Stimulated activated CD8-positive, alpha-beta memory T cell treated with anti-CD3 and anti-CD28 coated beads, Interleukin-12 subunit alpha, Interleukin-12 subunit beta, amount 100 ng/mL, for 24 hours (primary cell): ENCODE data around the gene TTYH2.

Source experiments
- DNase-seq: peaks from one replicate; pipeline ENCODE4 v3.0.0-alpha.2; 2020; ENCODE audit errors: extremely low read depth

TTYH2 gene

GRCh38 chr17:74290340-74290739 lies 77.0 kb downstream of the TTYH2 start:
- DNase-seq = no peak

- no peak for DNase-seq
Observed at GRCh38 chr17:74292495-74292894, 79.1 kb downstream of the TTYH2 start.

DNA sequence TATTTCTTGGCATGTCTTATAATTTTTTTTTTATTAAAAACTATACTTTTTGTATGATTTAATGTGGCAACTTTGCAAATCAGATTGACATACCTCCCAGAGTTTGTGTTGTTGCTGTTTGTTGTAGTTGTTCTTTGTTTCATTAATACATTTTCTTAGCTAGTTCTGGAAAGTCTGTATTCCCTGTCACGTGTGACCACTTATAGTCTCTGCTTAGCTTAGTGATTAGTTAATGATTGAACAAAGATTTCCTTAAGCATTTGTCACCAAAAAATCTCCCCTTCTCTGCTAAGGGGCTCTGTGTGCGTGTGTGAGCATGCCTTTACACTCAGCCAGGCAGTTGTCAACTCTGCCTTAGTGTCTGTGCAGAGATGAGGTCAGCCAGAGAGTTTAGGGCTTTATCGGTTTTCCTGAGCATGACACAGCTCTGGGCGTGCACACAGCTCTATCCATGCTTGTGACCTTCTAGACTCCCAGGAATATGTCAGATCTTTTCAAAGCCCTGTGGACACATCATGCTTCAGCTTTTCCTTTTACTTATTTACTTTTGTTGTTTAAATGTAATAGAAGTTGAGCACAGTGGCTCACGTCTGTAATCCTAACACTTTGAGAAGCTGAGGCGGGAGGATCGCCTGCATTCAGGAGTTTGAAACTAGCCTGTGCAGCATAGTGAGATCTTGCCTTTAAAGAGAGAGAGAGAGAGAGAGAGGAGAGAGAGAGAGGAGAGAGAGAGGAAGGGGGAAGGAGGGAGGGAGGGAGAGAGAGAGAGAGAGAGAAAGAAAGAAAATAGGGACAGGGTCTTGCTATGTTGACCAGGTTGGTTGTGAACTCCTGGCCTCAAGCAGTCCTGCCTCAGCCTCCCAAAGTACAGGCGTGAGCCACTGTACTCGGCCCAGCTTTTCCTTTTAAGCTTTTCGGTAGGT lies 82.5 kb downstream of the TTYH2 start:
- DNase-seq = no peak

GRCh38 chr17:74296548-74296936 lies 83.2 kb downstream of the TTYH2 start:
- DNase-seq = no peak

- no peak for DNase-seq
Observed at GRCh38 chr17:74297941-74298340, 84.6 kb downstream of the TTYH2 start.

DNA sequence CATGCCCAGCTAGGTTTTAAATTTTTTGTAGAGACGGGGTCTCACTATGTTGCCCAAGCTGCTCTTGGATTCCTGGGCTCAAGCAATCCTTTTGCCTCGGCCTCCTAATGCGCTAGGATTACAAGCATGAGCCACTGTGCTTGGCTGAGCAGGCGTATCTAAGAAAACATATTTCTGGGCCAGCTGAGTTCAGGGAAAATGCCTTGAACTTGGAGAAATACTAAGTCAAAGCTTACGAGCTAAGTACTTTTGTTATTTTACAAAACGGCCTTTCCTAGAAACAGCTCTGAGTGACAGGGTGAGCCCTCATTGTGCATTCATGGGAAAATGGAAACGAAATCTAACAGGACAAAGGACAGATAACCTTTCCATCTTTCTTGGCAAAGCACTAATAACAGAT lies 85.4 kb downstream of the TTYH2 start:
- no peak for DNase-seq

DNA sequence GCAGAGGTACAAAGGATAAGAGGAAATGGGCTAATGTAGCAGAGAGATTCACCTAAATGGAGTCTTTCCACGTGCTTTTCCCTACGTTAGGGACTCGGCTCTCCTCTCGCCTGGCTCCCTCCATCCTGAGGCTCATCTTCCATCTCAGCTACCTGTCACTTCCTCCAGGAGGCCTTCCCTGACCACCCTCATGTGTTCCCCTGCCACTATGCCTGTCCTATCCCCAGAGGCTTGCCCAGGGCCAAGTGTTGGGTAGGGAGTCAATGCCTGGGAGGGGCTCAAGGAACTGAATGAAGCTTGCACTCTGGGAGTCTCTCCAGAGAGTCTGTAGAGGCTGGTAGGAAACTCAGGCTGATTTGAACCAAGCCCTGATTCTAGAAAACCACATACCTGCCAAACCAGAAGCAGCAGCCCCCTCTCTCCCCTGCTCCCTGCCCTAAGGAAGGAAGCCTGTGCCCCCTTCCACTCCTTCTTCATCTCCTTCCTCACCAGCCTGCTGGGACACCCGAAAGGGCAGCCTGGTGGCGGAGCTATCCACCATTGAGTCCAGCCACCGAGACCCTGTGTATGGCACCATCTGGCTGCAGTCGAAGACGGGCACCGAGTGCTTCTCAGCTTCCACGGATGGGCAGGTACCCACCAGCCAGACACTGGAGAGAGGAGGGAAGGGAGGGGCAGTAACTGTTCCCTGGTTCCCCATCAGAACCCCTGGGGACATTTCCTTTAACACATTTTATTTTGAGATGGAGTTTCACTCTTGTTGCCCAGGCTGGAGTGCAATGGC lies 86.0 kb downstream of the TTYH2 start:
- DNase-seq = no peak

GRCh38 chr17:74303305-74303704 lies 89.9 kb downstream of the TTYH2 start:
- no peak for DNase-seq

DNA sequence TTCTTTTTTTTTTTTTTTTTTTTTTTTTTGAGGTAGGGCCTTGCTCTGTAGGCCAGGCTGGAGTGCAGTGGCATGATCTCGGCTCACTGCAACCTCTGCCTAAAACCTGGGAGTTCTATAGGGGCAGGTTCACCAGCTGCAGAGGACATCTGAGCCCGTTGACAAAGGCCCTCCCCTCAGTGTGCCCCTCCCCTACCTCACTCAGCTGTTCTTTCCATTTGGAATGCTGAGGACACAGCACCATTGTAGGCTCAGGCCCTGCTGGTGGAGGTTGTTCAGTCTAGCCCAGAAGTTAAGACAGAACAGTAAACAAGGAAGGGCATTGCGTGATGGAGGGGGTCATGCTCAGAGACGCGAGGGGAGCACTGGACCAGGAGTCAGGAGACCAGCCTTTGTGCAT lies 90.8 kb downstream of the TTYH2 start:
- no peak for DNase-seq

GRCh38 chr17:74305865-74306654 lies 92.7 kb downstream of the TTYH2 start:
- no peak for DNase-seq

GRCh38 chr17:74307984-74308773 lies 94.8 kb downstream of the TTYH2 start:
- DNase-seq = no peak

DNA sequence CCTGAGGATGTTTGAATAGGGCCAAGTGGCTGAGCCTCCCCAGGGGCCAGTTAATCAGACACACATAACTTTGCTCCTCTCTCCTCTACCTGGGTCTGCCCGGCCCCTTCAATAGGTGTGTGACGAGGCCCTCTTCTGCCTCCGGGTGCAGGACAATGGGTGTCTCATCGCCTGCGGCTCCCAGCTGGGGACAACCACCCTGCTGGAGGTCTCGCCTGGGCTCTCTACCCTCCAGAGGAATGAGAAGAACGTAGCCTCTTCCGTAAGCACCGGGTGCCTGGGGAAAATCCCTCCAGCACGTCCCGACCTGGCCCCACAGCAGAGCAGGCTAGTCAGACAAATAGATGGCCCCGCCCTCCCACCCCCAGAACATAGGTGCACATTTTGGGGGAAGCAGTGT lies 96.5 kb downstream of the TTYH2 start:
- DNase-seq = no peak
